ENCODE data around the gene MOB3B. TPM values are rescaled to one million over a fixed set of nuclear protein-coding genes. Genes with fewer than 3 reads are reported as not detected.
A peak's percentile ranks its signal among the peaks of the same experiment; 100 is the strongest.

MOB3B gene
- total and polyA plus RNA-seq, 2 of the 13 experiments (the other 11 are each of a cell fraction or from before 2014, with no cell fraction given) = 0.03 to 0.09 TPM

GRCh38 chr9:27528886-27529315, 713 bp downstream of the MOB3B start:
- no TSS peak for BruUV-seq (replicated peaks)
- FAIRE-seq (no peak), ATAC-seq (peak; percentile 68), DNase-seq (ENCODE audit: low spot score) (no peak)
- in situ Hi-C loops (cut with HindIII; ENCODE audit: extremely low pct_ligation_motif_present, low pct_unique_long_range_greater_than_20kb) = loop anchor here (5.0 kb wide), 1 partner anchor 197 kb away; no protein-coding TSS in a partner anchor
- intact Hi-C loops (cut with micrococcal nuclease; ENCODE audit: unreplicated experiment) = loop anchor here (1.0 kb wide), 1 partner anchor 196 kb away; no protein-coding TSS in a partner anchor
- Histone ChIP-seq H3K79me2 (ENCODE audit: insufficient read depth, low read length) (no peaks in the 10 kb centered on the region), H4K20me1 (ENCODE audit: insufficient read depth, low read length) (no peaks in the 10 kb centered on the region), H3K4me1 (ENCODE audit: insufficient read depth, low read length) (peaks cover 9% of the 10 kb centered on the region), H3K9ac (ENCODE audit: insufficient read depth, low read depth, low read length) (no peak overlapping the region), H3K4me2 (ENCODE audit: low read depth, low read length) (peak overlapping the region; percentile 88), H3K9me3 (ENCODE audit: low read length) (no peaks in the 10 kb centered on the region), H3K4me3 (replicated peaks in 1 of 3; ENCODE audit: insufficient read depth in 1 of 3, low read depth in 2 of 3, low read length in 3 of 3) (peak overlapping the region; percentile 61 to 75 (median 61); a peak in 5 of 6 replicates), H3K27me3 (ENCODE audit: control insufficient read depth in 1 of 2, insufficient read depth in 2 of 2, low read length in 2 of 2) (peaks cover 7 to 26% of the 10 kb centered on the region in 2 experiments; a peak in 3 of 5 replicates), H3K36me3 (replicated peaks in 1 of 2; ENCODE audit: control insufficient read depth in 1 of 2, insufficient read depth in 2 of 2, low read length in 2 of 2) (no peaks in the 10 kb centered on the region), H2AFZ (ENCODE audit: low read length) (no peak overlapping the region), H3K27ac (ENCODE audit: extremely low read length, insufficient read depth, low read length) (no peak overlapping the region)
- ChIA-PET CTCF (ENCODE audit: low intra/inter-chr PET ratio, low total read pairs) (interaction anchor here (4.8 kb wide), 1 partner anchor 196 kb away, joined by 46 read pairs; no protein-coding TSS in a partner anchor), POLR2A (no interaction called here)
- TF ChIP-seq ZNF878 (CRISPR knock-in tag; IDR thresholded peaks at IDR 0.05) (no peak), EZH2 (conservative IDR thresholded peaks at IDR 0.05; ENCODE audit: low read depth, low read length) (peak; percentile 71; the same call in 1 of the 2 replicates)
- 23% methylated on average over 16 of the region's 25 CpGs for WGBS (ENCODE audit: low lambda C conversion rate)

DNA sequence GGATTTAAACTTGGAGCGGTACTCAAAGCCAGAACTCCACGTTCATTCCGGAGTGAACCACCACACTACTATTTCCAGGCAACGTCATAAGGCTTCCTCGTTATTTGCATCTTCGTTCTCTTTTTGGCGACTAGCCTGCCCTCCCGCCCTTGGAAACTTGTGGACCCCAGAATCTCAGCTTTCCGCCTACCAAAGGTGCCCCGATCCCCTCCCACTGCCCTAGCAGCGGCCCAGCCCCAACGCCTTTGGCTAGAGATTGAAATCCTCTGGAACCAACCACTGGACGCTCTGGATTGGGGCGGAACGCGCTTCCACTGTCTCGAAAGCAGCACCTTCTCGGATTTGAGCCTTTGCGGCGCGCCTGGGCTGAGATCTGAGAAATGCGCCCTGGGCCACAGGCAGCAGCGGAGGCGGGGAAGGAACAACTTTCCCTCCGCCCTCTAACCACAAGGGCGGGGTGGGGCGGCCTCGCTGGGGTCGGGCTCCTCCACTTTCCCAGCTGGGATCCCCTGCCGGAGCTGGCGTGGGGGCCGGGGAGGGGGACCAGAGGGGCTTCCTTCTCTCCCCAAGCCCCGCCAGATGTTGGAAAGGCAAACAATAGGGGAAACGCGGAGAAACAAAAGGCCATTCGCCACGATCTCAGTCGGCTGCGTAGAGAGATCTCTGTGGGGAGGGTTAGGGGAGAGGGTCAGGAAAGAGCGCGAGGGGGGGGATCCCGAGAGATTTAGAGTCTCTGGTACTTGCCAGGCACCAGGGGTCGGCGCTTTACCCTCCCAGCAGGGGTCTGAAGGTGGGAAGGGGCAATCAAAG, 1.3 kb downstream of the MOB3B start:
- BruUV-seq (replicated peaks) = no TSS peak
- Histone ChIP-seq H3K4me2 (ENCODE audit: low read depth, low read length) (peak overlapping the region; percentile 88), H3K27me3 (ENCODE audit: control insufficient read depth in 1 of 2, insufficient read depth in 2 of 2, low read length in 2 of 2) (peaks cover 7 to 26% of the 10 kb centered on the region in 2 experiments; a peak in 3 of 5 replicates), H3K9ac (ENCODE audit: insufficient read depth, low read depth, low read length) (no peak overlapping the region), H3K9me3 (ENCODE audit: low read length) (no peaks in the 10 kb centered on the region), H4K20me1 (ENCODE audit: insufficient read depth, low read length) (no peaks in the 10 kb centered on the region), H2AFZ (ENCODE audit: low read length) (no peak overlapping the region), H3K4me1 (ENCODE audit: insufficient read depth, low read length) (peaks cover 9% of the 10 kb centered on the region), H3K36me3 (replicated peaks in 1 of 2; ENCODE audit: control insufficient read depth in 1 of 2, insufficient read depth in 2 of 2, low read length in 2 of 2) (no peaks in the 10 kb centered on the region), H3K4me3 (replicated peaks in 1 of 3; ENCODE audit: insufficient read depth in 1 of 3, low read depth in 2 of 3, low read length in 3 of 3) (0 out of 6 replicates have a peak overlapping the region, but pooled peaks of 1 of the 3 experiments have one; percentile 75), H3K79me2 (ENCODE audit: insufficient read depth, low read length) (no peaks in the 10 kb centered on the region), H3K27ac (ENCODE audit: extremely low read length, insufficient read depth, low read length) (no peak overlapping the region)
- CTCF ChIA-PET (ENCODE audit: low intra/inter-chr PET ratio, low total read pairs) = interaction anchor here (4.8 kb wide), 1 partner anchor 195 kb away, joined by 46 read pairs; no protein-coding TSS in a partner anchor
- POLR2A ChIA-PET = no interaction called here
- no peak for FAIRE-seq
- in situ Hi-C loops (cut with HindIII; ENCODE audit: extremely low pct_ligation_motif_present, low pct_unique_long_range_greater_than_20kb) (loop anchor here (5.0 kb wide), 1 partner anchor 196 kb away; no protein-coding TSS in a partner anchor), intact Hi-C loops (cut with micrococcal nuclease; ENCODE audit: unreplicated experiment) (no loop called here)
- no peak for DNase-seq (ENCODE audit: low spot score)
- no peak for ATAC-seq
- TF ChIP-seq ZNF800 (CRISPR knock-in tag; IDR thresholded peaks at IDR 0.05) = 0 out of 2 replicates have a peak, but pooled peaks have one; percentile 23
- no peak for TF ChIP-seq ZIK1 (CRISPR knock-in tag; IDR thresholded peaks at IDR 0.05; ENCODE audit: borderline replicate concordance, low read depth)
- WGBS (ENCODE audit: low lambda C conversion rate) = 67% methylated on average over 37 of the region's 44 CpGs

All from HepG2 (cell line).